Measurements from ENCODE around the gene INPP5A. TPM values are rescaled to one million over a fixed set of nuclear protein-coding genes. Genes with fewer than 3 reads are reported as not detected.

INPP5A gene
- total RNA-seq, 2 donors from 2014 or later = 20.7 to 26.7 TPM

DNA sequence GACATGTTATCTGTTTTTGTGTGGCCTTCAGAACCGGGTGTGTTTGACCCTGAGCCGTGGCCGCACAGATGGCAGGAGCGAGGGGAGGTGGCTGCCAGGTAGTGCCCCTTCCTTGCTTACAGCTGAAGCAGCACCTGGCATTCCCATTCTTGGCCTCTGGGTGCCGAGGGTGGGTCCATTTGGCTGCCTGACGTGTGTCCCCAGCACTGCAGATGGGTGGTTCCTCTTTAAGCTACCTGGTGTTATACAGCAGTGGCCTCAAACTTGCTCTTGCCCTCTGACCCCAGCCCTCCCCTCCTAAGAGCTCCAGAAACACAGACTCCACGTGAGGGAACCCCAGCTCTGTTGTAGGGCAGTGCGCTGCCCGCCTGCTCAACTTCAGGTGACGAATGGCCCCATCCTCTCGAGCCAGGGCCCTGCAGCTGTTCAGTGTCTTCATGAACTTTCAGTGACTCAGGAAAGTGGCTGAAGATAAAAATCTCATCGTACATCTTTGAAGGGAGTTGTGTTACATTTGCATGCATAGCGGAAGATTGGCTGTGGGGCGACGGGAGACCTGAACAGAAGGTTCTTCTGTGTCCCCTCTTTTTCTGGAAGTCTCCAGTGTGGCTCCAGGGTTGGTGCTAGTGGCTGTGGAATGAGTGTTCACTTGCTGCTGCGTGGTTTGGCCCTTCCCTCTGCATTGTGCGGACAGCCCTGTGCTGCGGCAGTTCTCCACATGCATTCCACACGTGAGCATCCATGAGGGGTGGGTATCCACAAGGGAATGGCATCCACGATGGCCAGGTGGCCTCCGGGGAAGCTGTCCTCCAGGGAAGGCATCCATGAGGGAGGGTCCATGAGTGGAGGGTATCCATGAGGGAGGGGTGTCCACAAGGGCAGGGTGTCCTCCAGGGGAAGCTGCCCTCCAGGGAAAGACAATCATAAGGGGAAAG, 91.6 kb downstream of the INPP5A start:
- Mint-ChIP-seq H3K4me3 (no peak overlapping the region), H3K27ac (no peak overlapping the region), H3K4me1 (peaks cover 8% of the 10 kb centered on the region), H3K27me3 (ENCODE audit: insufficient read depth) (peaks cover 4% of the 10 kb centered on the region), H3K36me3 (ENCODE audit: low read depth) (no peaks in the 10 kb centered on the region), H3K9me3 (no peaks in the 10 kb centered on the region)
- 95 to 98% methylated on average over 13 to 21 of the region's 21 CpGs for WGBS, 2 experiments (ENCODE audit: insufficient coverage in 1 of 2, insufficient read length in 1 of 2)
- H3K9ac ChIP-seq (ENCODE audit: extremely low read depth, low read length, poor library complexity, severe bottlenecking) = no peak overlapping the region
- H3K27me3 ChIP-seq (ENCODE audit: control insufficient read depth, insufficient read depth, low read length, poor library complexity, severe bottlenecking) = no peaks in the 10 kb centered on the region
- TF ChIP-seq, protein P1, sequence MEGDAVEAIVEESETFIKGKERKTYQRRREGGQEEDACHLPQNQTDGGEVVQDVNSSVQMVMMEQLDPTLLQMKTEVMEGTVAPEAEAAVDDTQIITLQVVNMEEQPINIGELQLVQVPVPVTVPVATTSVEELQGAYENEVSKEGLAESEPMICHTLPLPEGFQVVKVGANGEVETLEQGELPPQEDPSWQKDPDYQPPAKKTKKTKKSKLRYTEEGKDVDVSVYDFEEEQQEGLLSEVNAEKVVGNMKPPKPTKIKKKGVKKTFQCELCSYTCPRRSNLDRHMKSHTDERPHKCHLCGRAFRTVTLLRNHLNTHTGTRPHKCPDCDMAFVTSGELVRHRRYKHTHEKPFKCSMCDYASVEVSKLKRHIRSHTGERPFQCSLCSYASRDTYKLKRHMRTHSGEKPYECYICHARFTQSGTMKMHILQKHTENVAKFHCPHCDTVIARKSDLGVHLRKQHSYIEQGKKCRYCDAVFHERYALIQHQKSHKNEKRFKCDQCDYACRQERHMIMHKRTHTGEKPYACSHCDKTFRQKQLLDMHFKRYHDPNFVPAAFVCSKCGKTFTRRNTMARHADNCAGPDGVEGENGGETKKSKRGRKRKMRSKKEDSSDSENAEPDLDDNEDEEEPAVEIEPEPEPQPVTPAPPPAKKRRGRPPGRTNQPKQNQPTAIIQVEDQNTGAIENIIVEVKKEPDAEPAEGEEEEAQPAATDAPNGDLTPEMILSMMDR (conservative IDR thresholded peaks at IDR 0.05) = no peak
- no peaks in the 10 kb centered on the region for H3K9me3 ChIP-seq (ENCODE audit: control insufficient read depth, low read length)
- DNase-seq = no peak
- no peak overlapping the region for H3K4me3 ChIP-seq (ENCODE audit: low read length)
- H3K4me1 ChIP-seq (ENCODE audit: control insufficient read depth, insufficient read depth, low read length) = no peaks in the 10 kb centered on the region
- H3K27ac ChIP-seq (ENCODE audit: low read depth, low read length) = no peak overlapping the region
- no peaks in the 10 kb centered on the region for H3K36me3 ChIP-seq (ENCODE audit: control insufficient read depth, insufficient read depth, low read length)

DNA sequence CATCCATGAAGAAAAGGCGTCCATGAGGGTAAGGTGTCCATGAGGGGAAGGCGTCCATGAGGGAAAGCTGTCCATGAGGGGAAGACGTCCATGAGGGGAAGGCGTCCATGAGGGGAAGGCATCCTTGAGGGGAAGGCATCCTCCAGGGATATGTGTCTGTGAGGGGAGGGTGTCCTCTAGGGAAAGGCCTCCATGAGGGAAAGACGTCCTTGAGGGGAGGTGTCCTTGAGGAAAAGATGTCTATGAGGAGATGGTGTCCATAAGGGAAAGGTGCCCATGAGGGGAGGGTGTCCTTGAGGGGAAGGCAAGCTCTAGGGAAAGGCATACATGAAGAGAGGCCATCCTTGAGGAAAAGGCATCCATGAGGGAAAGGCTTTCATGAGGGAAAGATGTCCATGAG, 92.6 kb downstream of the INPP5A start:
- H3K27ac Mint-ChIP-seq = no peak overlapping the region
- H3K27me3 ChIP-seq (ENCODE audit: control insufficient read depth, insufficient read depth, low read length, poor library complexity, severe bottlenecking) = no peaks in the 10 kb centered on the region
- no peak overlapping the region for H3K4me3 ChIP-seq (ENCODE audit: low read length)
- WGBS, 2 experiments (ENCODE audit: insufficient coverage in 1 of 2, insufficient read length in 1 of 2) = 91 to 100% methylated on average over 4 to 5 of the region's 5 CpGs
- DNase-seq = no peak
- peaks cover 8% of the 10 kb centered on the region for H3K4me1 Mint-ChIP-seq
- H3K27me3 Mint-ChIP-seq (ENCODE audit: insufficient read depth) = peaks cover 4% of the 10 kb centered on the region
- H3K27ac ChIP-seq (ENCODE audit: low read depth, low read length) = no peak overlapping the region
- H3K9me3 ChIP-seq (ENCODE audit: control insufficient read depth, low read length) = no peaks in the 10 kb centered on the region
- no peak overlapping the region for H3K9ac ChIP-seq (ENCODE audit: extremely low read depth, low read length, poor library complexity, severe bottlenecking)
- no peak overlapping the region for H3K4me3 Mint-ChIP-seq
- no peaks in the 10 kb centered on the region for H3K36me3 ChIP-seq (ENCODE audit: control insufficient read depth, insufficient read depth, low read length)
- no peaks in the 10 kb centered on the region for H3K9me3 Mint-ChIP-seq
- no peaks in the 10 kb centered on the region for H3K4me1 ChIP-seq (ENCODE audit: control insufficient read depth, insufficient read depth, low read length)
- no peaks in the 10 kb centered on the region for H3K36me3 Mint-ChIP-seq (ENCODE audit: low read depth)
- TF ChIP-seq, protein P1 (conservative IDR thresholded peaks at IDR 0.05) = no peak

DNA sequence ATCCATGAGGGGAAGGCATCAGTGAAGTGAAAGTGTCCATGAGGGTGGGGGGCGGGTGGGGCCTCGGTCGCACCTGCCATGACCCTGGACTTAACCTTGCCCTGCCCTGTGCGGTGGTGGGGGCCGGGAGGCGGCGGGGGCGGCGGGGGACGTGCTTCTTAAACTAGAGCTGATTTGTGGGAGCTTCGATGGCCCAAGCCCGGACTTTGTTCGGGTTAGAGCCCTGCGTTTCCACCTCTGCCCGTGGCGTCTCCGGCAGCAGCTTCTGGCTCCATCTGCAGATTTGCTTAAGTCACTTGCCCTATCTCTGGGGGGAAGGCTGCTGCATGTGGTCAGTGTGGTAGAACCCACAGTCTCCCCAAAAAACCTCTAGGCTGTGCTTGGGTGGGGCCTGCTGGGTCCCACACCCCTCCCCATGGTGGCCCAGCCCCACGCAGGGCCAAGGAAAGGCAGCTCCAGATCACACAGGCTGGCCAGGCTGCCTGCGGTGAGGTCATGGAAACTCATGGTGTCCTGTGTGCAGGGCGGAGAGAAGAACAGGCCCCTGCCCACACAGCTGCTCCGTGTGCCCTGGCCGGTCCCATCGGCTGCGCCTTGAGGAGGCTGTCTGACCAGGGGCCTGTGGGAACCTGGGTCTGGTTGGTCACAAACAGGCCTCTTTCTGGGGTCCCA, 93.2 kb downstream of the INPP5A start:
- Histone ChIP-seq H3K4me1 (ENCODE audit: control insufficient read depth, insufficient read depth, low read length) (no peaks in the 10 kb centered on the region), H3K9me3 (ENCODE audit: control insufficient read depth, low read length) (no peaks in the 10 kb centered on the region), H3K36me3 (ENCODE audit: control insufficient read depth, insufficient read depth, low read length) (no peaks in the 10 kb centered on the region), H3K27ac (ENCODE audit: low read depth, low read length) (no peak overlapping the region), H3K9ac (ENCODE audit: extremely low read depth, low read length, poor library complexity, severe bottlenecking) (no peak overlapping the region), H3K27me3 (ENCODE audit: control insufficient read depth, insufficient read depth, low read length, poor library complexity, severe bottlenecking) (no peaks in the 10 kb centered on the region), H3K4me3 (ENCODE audit: low read length) (no peak overlapping the region)
- TF ChIP-seq, protein P1 (conservative IDR thresholded peaks at IDR 0.05) = no peak
- no peak overlapping the region for H3K4me3 Mint-ChIP-seq
- no peak overlapping the region for H3K27ac Mint-ChIP-seq
- H3K9me3 Mint-ChIP-seq = no peaks in the 10 kb centered on the region
- no peak for DNase-seq
- H3K4me1 Mint-ChIP-seq = peaks cover 8% of the 10 kb centered on the region
- H3K27me3 Mint-ChIP-seq (ENCODE audit: insufficient read depth) = peaks cover 4% of the 10 kb centered on the region
- no peaks in the 10 kb centered on the region for H3K36me3 Mint-ChIP-seq (ENCODE audit: low read depth)
- WGBS, 2 experiments (ENCODE audit: insufficient coverage in 1 of 2, insufficient read length in 1 of 2) = 94 to 98% methylated on average over 18 to 24 of the region's 24 CpGs
